Prostate gland (tissue), 2 donors: Measurements from ENCODE around the gene KIAA0040. TPM values are rescaled to one million over a fixed set of nuclear protein-coding genes. Genes with fewer than 3 reads are reported as not detected.

Source experiments
- DNase-seq: peaks from one replicate; pipeline ENCODE4 v3.0.0-alpha.2; 2019; ENCODE audit warnings: low spot score
- H3K27ac ChIP-seq, 2 donors: fragments of 200-600 bp; sonication (generic); 2 replicates each; pipeline ENCODE4 v1.5.1; 2017 to 2019
- H3K27me3 ChIP-seq: fragments of 200-600 bp; sonication (generic); replicated peaks from 2 replicates; pipeline ENCODE4 v1.5.1; 2019; ENCODE audit not compliant: insufficient read depth
- H3K36me3 ChIP-seq, 2 donors: fragments of 200-600 bp; sonication (generic); 1 replicate in 1 of 2; 2 replicates in 1 of 2; pipeline versions ENCODE4 v1.5.1 to v1.8.1; 2017 to 2019
- H3K4me1 ChIP-seq: fragments of 200-600 bp; sonication (generic); replicated peaks from 2 replicates; pipeline ENCODE4 v1.5.1; 2019
- H3K4me3 ChIP-seq, 2 donors: fragments of 200-600 bp; sonication (generic); 2 replicates each; pipeline ENCODE4 v1.5.1; 2017 to 2019
- H3K9me3 ChIP-seq: fragments of 200-600 bp; sonication (generic); 2 replicates; pipeline ENCODE4 v1.5.1; 2017
- POLR2A ChIP-seq: fragments of 450-650 bp; IDR thresholded peaks from one replicate; pipeline ENCODE4 v1.6.1; 2016; ENCODE audit warnings: antibody characterized with exemption, mild to moderate bottlenecking
- POLR2AphosphoS5 ChIP-seq: sonication (generic); formaldehyde crosslinking; IDR thresholded peaks from one replicate; pipeline ENCODE4 v1.6.1; 2017; ENCODE audit warnings: antibody characterized with exemption
- WGBS: methylation state at CpG from one replicate; pipeline ENCODE4 v1.1.5; 2018; 5-methylcytosine and 5-hydroxymethylcytosine counted together
- intact Hi-C: fragments of 100-400 bp; cut with DNase I; formaldehyde crosslinking; loops from one replicate; pipeline ENCODE4 v1.14.2; 2022
- total RNA-seq, 2 donors: library from RNA; depleted of rRNA; stranded (reverse); fragments of >200 nt; gene quantifications; one replicate each; pipeline ENCODE4 v1.1.0, GENCODE V29; 2016
- TF ChIP-seq, protein P1 (sequence below), 4 experiments: fragments of 200-600 bp in 2 of 4; fragments of 450-650 bp in 2 of 4; sonication (generic) in 2 of 4; IDR thresholded peaks; 1 replicate in 3 of 4; 2 replicates in 1 of 4; pipeline ENCODE4 v1.5.1; 2016 to 2019; ENCODE audit warnings: antibody characterized with exemption in 4 of 4, mild to moderate bottlenecking in 2 of 4, moderate library complexity in 2 of 4

The KIAA0040 gene
- total RNA-seq, 2 donors from 2014 or later: 17.4 to 19.1 TPM

- Histone ChIP-seq H3K9me3 (no peaks in the 10 kb centered on the region), H3K27me3 (no peaks in the 10 kb centered on the region), H3K4me1 (no peaks in the 10 kb centered on the region), H3K4me3 (no peak overlapping the region), H3K27ac (no peak overlapping the region), H3K36me3 (no peaks in the 10 kb centered on the region)
- intact Hi-C loops: no loop called here
- no peak for DNase-seq
- TF ChIP-seq POLR2A (no peak), POLR2AphosphoS5 (no peak)
- TF ChIP-seq, protein P1, sequence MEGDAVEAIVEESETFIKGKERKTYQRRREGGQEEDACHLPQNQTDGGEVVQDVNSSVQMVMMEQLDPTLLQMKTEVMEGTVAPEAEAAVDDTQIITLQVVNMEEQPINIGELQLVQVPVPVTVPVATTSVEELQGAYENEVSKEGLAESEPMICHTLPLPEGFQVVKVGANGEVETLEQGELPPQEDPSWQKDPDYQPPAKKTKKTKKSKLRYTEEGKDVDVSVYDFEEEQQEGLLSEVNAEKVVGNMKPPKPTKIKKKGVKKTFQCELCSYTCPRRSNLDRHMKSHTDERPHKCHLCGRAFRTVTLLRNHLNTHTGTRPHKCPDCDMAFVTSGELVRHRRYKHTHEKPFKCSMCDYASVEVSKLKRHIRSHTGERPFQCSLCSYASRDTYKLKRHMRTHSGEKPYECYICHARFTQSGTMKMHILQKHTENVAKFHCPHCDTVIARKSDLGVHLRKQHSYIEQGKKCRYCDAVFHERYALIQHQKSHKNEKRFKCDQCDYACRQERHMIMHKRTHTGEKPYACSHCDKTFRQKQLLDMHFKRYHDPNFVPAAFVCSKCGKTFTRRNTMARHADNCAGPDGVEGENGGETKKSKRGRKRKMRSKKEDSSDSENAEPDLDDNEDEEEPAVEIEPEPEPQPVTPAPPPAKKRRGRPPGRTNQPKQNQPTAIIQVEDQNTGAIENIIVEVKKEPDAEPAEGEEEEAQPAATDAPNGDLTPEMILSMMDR (IDR thresholded peaks at IDR 0.05): no peak
- 79% methylated on average over 4 of the region's 4 CpGs for WGBS
Measured at GRCh38 chr1:175163702-175164101, 28.9 kb downstream of the KIAA0040 start.

GRCh38 chr1:175162955-175163354, 29.6 kb downstream of the KIAA0040 start:
- no peak overlapping the region for H3K4me3 ChIP-seq
- no peaks in the 10 kb centered on the region for H3K4me1 ChIP-seq
- 73% methylated on average over 4 of the region's 4 CpGs for WGBS
- H3K9me3 ChIP-seq: no peaks in the 10 kb centered on the region
- TF ChIP-seq, protein P1 (IDR thresholded peaks at IDR 0.05): no peak
- TF ChIP-seq POLR2A: no peak
- TF ChIP-seq POLR2AphosphoS5: no peak
- H3K27ac ChIP-seq: no peak overlapping the region
- no peaks in the 10 kb centered on the region for H3K36me3 ChIP-seq
- no peak for DNase-seq
- no peaks in the 10 kb centered on the region for H3K27me3 ChIP-seq
- intact Hi-C loops: no loop called here

GRCh38 chr1:175158170-175158591, 34.4 kb downstream of the KIAA0040 start:
- Histone ChIP-seq H3K4me3 (no peak overlapping the region), H3K27me3 (no peaks in the 10 kb centered on the region), H3K27ac (no peak overlapping the region), H3K4me1 (no peaks in the 10 kb centered on the region), H3K9me3 (no peaks in the 10 kb centered on the region), H3K36me3 (no peaks in the 10 kb centered on the region)
- 63% methylated on average over 6 of the region's 6 CpGs for WGBS
- intact Hi-C loops: loop anchor here (10.0 kb wide), 1 partner anchor 727 kb away; no protein-coding TSS in a partner anchor
- DNase-seq: no peak
- TF ChIP-seq POLR2AphosphoS5: no peak
- TF ChIP-seq POLR2A: no peak
- TF ChIP-seq, protein P1 (IDR thresholded peaks at IDR 0.05): no peak

GRCh38 chr1:175157200-175157599, 35.4 kb downstream of the KIAA0040 start:
- H3K4me1 ChIP-seq: no peaks in the 10 kb centered on the region
- no peak overlapping the region for H3K27ac ChIP-seq
- DNase-seq: no peak
- H3K9me3 ChIP-seq: no peaks in the 10 kb centered on the region
- intact Hi-C loops: loop anchor here (10.0 kb wide), 1 partner anchor 728 kb away; no protein-coding TSS in a partner anchor
- no peak for TF ChIP-seq POLR2AphosphoS5
- TF ChIP-seq POLR2A: no peak
- TF ChIP-seq, protein P1 (IDR thresholded peaks at IDR 0.05): no peak
- H3K4me3 ChIP-seq: no peak overlapping the region
- H3K27me3 ChIP-seq: no peaks in the 10 kb centered on the region
- WGBS: 96% methylated on average over 2 of the region's 2 CpGs
- no peaks in the 10 kb centered on the region for H3K36me3 ChIP-seq

- no peak for DNase-seq
- Histone ChIP-seq H3K36me3 (no peaks in the 10 kb centered on the region), H3K27ac (no peak overlapping the region), H3K9me3 (no peaks in the 10 kb centered on the region), H3K4me3 (no peak overlapping the region), H3K4me1 (no peaks in the 10 kb centered on the region), H3K27me3 (no peaks in the 10 kb centered on the region)
- intact Hi-C loops: loop anchor here (1.0 to 10.0 kb wide), 2 partner anchors 165 to 729 kb away; no protein-coding TSS in a partner anchor
- no peak for TF ChIP-seq POLR2AphosphoS5
- TF ChIP-seq, protein P1 (IDR thresholded peaks at IDR 0.05): no peak
- no peak for TF ChIP-seq POLR2A
- 70% methylated on average over 5 of the region's 5 CpGs for WGBS
Measured at GRCh38 chr1:175155936-175156335, 36.6 kb downstream of the KIAA0040 start.
